Ovary (tissue), 3 donors: ENCODE results near the gene RELA.

Experiments
- POLR2A ChIP-seq: fragments of 450-650 bp; IDR thresholded peaks from one replicate; pipeline ENCODE4 v1.6.1; 2017; ENCODE audit warnings: antibody characterized with exemption, mild to moderate bottlenecking, moderate library complexity
- TF ChIP-seq, protein P1 (sequence below), 3 donors: fragments of 450-650 bp in 2 of 3; fragments of 200-600 bp in 1 of 3; IDR thresholded peaks; one replicate each; pipeline versions ENCODE4 v1.5.1 to v1.8.0; 2016 to 2022; ENCODE audit warnings: antibody characterized with exemption in 3 of 3, mild to moderate bottlenecking in 1 of 3
- donor health status: DM: no; HTN: no; CAD: no.

DNA sequence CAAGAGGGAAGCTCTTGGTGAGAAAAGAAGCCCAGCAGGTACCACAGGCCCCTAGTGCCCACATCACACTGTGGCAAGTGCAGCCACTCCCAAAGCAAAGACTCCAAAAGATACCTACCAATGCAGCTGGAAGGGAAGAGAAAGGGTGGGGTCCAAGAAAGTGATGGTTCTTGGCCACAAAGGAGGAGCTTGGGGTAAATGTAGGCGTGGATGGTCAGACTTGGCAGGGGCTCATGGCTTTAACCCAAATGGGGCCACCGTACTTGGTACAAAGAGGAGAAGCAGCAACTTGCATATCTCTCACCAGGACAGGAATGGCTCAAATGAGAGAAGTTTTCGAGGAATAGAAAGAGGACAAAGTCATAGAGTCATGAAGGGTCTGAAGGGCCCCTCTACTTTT lies 53.5 kb downstream of the RELA start:
- TF ChIP-seq, protein P1, sequence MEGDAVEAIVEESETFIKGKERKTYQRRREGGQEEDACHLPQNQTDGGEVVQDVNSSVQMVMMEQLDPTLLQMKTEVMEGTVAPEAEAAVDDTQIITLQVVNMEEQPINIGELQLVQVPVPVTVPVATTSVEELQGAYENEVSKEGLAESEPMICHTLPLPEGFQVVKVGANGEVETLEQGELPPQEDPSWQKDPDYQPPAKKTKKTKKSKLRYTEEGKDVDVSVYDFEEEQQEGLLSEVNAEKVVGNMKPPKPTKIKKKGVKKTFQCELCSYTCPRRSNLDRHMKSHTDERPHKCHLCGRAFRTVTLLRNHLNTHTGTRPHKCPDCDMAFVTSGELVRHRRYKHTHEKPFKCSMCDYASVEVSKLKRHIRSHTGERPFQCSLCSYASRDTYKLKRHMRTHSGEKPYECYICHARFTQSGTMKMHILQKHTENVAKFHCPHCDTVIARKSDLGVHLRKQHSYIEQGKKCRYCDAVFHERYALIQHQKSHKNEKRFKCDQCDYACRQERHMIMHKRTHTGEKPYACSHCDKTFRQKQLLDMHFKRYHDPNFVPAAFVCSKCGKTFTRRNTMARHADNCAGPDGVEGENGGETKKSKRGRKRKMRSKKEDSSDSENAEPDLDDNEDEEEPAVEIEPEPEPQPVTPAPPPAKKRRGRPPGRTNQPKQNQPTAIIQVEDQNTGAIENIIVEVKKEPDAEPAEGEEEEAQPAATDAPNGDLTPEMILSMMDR (IDR thresholded peaks at IDR 0.05), result no peak
- TF ChIP-seq POLR2A, result no peak
